SK-N-SH treated with all-trans-retinoic acid at 6 μM for 48 hours (cell line): Measurements from ENCODE around the gene ATP2A2.

Experiments used
- ARNTL ChIP-seq: fragments of 450-650 bp; formaldehyde crosslinking; IDR thresholded peaks from 2 replicates; pipeline ENCODE4 v1.5.0; 2020; ENCODE audit warnings: low read depth, mild to moderate bottlenecking, moderate library complexity, borderline replicate concordance
- ESRRG ChIP-seq: fragments of 250-450 bp; sonication (Bioruptor Pico); IDR thresholded peaks from 2 replicates; pipeline ENCODE4 v1.6.1; 2021; ENCODE audit warnings: mild to moderate bottlenecking
- GLIS3 ChIP-seq: fragments of 250-450 bp; sonication (Bioruptor Pico); IDR thresholded peaks from 2 replicates; pipeline ENCODE4 v1.5.0; 2020; ENCODE audit warnings: mild to moderate bottlenecking, moderate library complexity
- PPARA ChIP-seq: fragments of 250-450 bp; sonication (Bioruptor Pico); IDR thresholded peaks from 2 replicates; pipeline ENCODE4 v1.5.0; 2020; ENCODE audit warnings: mild to moderate bottlenecking, borderline replicate concordance
- RARB ChIP-seq: fragments of 250-450 bp; sonication (Bioruptor Pico); IDR thresholded peaks from 2 replicates; pipeline ENCODE4 v1.8.0; 2021; ENCODE audit warnings: mild to moderate bottlenecking, moderate library complexity
- SNAI2 ChIP-seq: fragments of 250-450 bp; sonication (Bioruptor Pico); IDR thresholded peaks from 2 replicates; pipeline ENCODE4 v1.5.0; 2020; ENCODE audit warnings: mild to moderate bottlenecking, moderate library complexity
- TOX ChIP-seq: fragments of 250-450 bp; sonication (Bioruptor Pico); IDR thresholded peaks from 2 replicates; pipeline ENCODE4 v1.8.0; 2021; ENCODE audit warnings: mild to moderate bottlenecking, moderate library complexity, borderline replicate concordance
- ZFP3 ChIP-seq: fragments of 250-450 bp; sonication (Bioruptor Pico); IDR thresholded peaks from 2 replicates; pipeline ENCODE4 v1.5.0; 2020; ENCODE audit warnings: mild to moderate bottlenecking, moderate library complexity
- ZNF565 ChIP-seq: fragments of 450-650 bp; formaldehyde crosslinking; conservative IDR thresholded peaks from 2 replicates; pipeline ENCODE4 v1.5.0; 2020; ENCODE audit warnings: low read depth, mild to moderate bottlenecking, moderate library complexity
- ZNF70 ChIP-seq: fragments of 450-650 bp; formaldehyde crosslinking; IDR thresholded peaks from 2 replicates; pipeline ENCODE4 v1.5.0; 2020; ENCODE audit warnings: mild to moderate bottlenecking, moderate library complexity
- TF ChIP-seq, protein P1 (sequence below): fragments of 250-450 bp; sonication (Bioruptor Pico); IDR thresholded peaks from 2 replicates; pipeline ENCODE4 v1.5.1; 2020; ENCODE audit warnings: low read depth, mild to moderate bottlenecking, moderate library complexity
- TF ChIP-seq, protein P2 (sequence below): fragments of 250-450 bp; sonication (Bioruptor Pico); IDR thresholded peaks from 2 replicates; pipeline ENCODE4 v1.8.0; 2020; ENCODE audit warnings: mild to moderate bottlenecking, moderate library complexity, borderline replicate concordance
- TF ChIP-seq, protein P3 (sequence below): fragments of 250-450 bp; sonication (Bioruptor Pico); IDR thresholded peaks from 2 replicates; pipeline ENCODE4 v1.5.1; 2021; ENCODE audit warnings: mild to moderate bottlenecking, moderate library complexity

DNA sequence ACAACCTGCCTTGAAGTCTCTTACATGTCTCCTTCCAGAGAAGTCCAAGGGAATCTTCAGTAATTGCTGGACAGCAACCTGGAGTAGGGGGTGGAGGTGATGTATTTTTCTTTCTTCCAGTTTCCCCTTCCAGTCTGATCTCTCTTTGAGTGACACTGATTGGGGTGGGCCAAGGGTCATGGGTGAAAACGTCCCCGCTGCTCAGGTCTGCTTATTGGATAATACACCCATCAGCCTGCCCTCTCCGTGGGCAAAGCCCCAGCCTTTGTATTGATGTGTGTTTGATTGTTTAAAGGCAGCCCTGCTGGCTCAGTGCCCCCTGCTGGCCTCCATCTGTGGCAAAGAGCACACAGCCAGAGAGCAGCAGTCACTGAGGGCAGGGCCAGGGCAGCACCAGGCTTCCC, 35.7 kb upstream of the ATP2A2 start:
- no peak for TF ChIP-seq ESRRG (CRISPR knock-in tag)
- TF ChIP-seq, protein P1, sequence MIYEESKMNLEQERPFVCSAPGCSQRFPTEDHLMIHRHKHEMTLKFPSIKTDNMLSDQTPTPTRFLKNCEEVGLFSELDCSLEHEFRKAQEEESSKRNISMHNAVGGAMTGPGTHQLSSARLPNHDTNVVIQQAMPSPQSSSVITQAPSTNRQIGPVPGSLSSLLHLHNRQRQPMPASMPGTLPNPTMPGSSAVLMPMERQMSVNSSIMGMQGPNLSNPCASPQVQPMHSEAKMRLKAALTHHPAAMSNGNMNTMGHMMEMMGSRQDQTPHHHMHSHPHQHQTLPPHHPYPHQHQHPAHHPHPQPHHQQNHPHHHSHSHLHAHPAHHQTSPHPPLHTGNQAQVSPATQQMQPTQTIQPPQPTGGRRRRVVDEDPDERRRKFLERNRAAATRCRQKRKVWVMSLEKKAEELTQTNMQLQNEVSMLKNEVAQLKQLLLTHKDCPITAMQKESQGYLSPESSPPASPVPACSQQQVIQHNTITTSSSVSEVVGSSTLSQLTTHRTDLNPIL (CRISPR knock-in tag), result no peak
- no peak for TF ChIP-seq PPARA
- no peak for TF ChIP-seq ARNTL
- TF ChIP-seq, protein P2, sequence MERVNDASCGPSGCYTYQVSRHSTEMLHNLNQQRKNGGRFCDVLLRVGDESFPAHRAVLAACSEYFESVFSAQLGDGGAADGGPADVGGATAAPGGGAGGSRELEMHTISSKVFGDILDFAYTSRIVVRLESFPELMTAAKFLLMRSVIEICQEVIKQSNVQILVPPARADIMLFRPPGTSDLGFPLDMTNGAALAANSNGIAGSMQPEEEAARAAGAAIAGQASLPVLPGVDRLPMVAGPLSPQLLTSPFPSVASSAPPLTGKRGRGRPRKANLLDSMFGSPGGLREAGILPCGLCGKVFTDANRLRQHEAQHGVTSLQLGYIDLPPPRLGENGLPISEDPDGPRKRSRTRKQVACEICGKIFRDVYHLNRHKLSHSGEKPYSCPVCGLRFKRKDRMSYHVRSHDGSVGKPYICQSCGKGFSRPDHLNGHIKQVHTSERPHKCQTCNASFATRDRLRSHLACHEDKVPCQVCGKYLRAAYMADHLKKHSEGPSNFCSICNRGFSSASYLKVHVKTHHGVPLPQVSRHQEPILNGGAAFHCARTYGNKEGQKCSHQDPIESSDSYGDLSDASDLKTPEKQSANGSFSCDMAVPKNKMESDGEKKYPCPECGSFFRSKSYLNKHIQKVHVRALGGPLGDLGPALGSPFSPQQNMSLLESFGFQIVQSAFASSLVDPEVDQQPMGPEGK, result no peak
- no peak for TF ChIP-seq ZFP3 (CRISPR knock-in tag)
- TF ChIP-seq SNAI2 (CRISPR knock-in tag), result no peak
- TF ChIP-seq GLIS3, result no peak
- no peak for TF ChIP-seq TOX (CRISPR knock-in tag)
- no peak for TF ChIP-seq RARB (CRISPR knock-in tag)
- no peak for TF ChIP-seq ZNF70 (CRISPR knock-in tag)
- no peak for TF ChIP-seq ZNF565 (CRISPR knock-in tag)
- TF ChIP-seq, protein P3, sequence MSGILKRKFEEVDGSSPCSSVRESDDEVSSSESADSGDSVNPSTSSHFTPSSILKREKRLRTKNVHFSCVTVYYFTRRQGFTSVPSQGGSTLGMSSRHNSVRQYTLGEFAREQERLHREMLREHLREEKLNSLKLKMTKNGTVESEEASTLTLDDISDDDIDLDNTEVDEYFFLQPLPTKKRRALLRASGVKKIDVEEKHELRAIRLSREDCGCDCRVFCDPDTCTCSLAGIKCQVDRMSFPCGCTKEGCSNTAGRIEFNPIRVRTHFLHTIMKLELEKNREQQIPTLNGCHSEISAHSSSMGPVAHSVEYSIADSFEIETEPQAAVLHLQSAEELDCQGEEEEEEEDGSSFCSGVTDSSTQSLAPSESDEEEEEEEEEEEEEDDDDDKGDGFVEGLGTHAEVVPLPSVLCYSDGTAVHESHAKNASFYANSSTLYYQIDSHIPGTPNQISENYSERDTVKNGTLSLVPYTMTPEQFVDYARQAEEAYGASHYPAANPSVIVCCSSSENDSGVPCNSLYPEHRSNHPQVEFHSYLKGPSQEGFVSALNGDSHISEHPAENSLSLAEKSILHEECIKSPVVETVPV (CRISPR knock-in tag), result no peak
